Islet precursor cell (in vitro differentiated cells): ENCODE measurements around the gene MSMB.
A peak's percentile ranks its signal among the peaks of the same experiment; 100 is the strongest.
"Not testable (repeated sequence)": the region's sequence is repeated elsewhere in the genome, so short reads cannot be mapped to it uniquely, and the experiment has no call there.

ENCODE experiments used
- DNase-seq: peaks from one replicate; pipeline ENCODE4 v3.0.0-alpha.2; 2018

MSMB gene

DNA sequence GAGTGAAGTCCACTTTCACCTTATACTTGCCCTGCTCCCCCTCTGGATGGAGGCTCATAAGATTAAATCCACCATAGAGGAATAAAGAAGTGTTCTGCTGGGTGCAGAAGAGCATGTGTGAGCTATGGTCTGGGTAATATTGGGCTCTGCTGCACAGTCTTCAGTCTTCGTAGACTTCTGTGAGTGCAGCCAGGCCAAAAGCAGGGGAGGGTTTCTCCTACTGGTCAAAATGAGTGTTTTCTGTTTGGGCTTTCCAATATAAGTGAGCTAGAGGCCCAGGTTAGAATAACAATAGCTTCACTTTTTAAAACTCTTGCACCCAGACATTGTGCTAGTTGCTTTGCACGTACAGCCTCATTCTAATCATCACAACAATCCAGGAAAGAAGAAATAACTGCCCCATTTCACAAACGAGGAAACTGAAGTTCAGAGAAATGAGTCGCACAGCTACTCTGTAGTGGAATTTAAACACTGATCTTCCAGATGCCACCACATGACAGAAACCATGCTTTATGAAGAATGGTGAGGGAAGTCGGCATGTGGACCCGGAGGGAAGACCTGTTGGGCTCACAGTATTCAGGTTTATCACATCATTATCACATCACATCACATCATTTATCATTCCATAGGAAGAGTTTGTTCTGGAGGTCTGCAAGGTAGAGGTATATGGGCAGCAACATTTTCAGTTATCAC is 23.8 kb upstream of the MSMB start:
- DNase-seq, result peak; percentile 42

- peak; percentile 69 for DNase-seq
Measured at GRCh38 chr10:46068905-46069304, 22.8 kb upstream of the MSMB start.

DNA sequence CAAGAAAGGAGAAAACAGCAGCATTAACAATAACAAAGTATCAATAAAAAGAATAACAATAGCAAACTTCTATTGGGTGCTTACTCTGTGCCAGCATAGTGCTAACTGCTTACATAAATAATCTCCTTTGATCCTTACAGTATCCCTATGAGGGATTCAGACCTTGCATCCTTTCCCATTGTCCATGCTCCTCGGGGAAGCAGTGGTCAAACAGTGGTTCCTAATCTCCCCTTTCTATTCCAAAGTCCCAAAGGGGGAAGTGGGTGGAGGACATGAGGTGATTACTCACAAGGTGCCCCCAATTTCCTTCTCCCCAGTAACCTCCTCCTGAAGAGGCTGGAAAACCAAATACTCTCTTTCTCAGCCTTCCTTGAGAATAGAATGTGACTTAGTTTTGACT is 22.0 kb upstream of the MSMB start:
- no peak for DNase-seq

DNA sequence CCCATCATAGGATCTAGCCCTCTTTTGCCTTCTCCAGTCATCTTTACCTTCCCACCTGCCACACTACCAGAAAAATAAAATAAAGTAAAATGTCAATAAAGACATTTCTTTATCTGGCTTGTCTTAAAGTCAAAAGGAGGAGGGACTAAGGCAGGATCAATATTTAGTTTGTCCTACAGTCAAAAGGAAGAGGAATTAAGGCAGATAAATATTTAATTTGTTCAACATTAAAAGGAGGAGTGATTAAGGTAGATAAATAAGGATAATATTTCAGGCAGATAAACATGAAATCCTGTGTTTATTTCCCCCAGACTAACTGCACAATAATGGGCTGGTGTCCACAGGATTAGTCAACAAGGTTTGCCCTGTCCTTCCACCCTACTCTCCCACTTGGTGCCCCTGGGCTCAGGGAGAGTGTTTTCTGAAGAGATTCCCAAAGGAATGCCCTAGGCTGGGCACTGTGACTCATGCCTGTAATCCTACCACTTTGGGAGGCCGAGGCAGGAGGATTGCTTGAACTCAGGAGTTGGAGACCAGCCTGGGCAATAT is 18.3 kb upstream of the MSMB start:
- DNase-seq, result no peak

- DNase-seq, result no peak
Measured at GRCh38 chr10:46062723-46063428, 16.8 kb upstream of the MSMB start.

GRCh38 chr10:46060706-46061105 is 14.6 kb upstream of the MSMB start:
- no peak for DNase-seq

GRCh38 chr10:46057927-46058326 is 11.9 kb upstream of the MSMB start:
- not testable (repeated sequence) for DNase-seq

DNA sequence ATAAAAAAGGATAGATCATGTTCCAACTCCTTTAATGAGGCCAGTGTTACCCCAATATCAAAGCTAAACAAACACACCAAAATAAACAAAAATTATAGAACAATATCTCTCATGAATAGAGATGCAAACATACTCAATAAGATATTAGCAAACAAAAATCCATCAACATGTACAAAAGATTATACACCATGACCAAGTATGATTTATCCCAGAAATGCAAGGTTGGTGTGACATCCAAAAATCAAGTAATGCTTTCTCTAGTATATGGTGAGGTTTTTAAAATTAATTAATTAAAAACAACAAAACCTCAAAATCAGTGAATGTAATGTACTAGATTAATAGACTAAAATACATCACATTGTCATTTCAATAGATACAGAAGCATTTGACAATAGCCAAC is 11.0 kb upstream of the MSMB start:
- DNase-seq, result no peak

- no peak for DNase-seq
Measured at GRCh38 chr10:46055771-46056170, 9.7 kb upstream of the MSMB start.

- DNase-seq, result no peak
Measured at GRCh38 chr10:46053534-46054434, 7.7 kb upstream of the MSMB start.

DNA sequence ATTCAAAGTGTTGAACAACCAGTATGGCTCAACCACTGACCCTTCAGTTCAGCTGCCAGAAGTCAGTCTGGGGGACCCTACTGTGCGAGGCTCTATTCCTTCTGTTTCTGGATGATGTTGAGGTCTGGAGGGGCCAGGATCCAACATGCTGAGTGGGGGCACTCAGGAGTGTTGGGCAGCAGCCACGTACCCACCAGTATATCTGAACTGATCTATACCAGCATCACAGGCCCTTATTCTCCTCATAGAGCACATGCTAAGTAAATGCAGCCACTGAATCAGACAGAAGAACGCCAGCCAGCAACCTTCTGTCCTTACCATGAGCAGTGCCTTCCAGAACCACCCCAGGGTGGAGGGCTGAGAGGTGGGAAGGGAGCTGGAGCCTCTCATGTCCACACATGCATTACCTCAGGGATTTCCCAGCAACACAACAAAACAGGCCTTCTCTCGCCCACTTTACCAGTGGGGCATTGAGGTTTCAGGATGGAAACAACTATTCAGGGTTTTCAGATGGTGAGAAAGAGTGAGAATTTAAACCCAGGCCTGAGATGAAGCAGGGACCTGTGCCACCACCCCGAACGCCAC is 6.8 kb upstream of the MSMB start:
- DNase-seq, result no peak

DNA sequence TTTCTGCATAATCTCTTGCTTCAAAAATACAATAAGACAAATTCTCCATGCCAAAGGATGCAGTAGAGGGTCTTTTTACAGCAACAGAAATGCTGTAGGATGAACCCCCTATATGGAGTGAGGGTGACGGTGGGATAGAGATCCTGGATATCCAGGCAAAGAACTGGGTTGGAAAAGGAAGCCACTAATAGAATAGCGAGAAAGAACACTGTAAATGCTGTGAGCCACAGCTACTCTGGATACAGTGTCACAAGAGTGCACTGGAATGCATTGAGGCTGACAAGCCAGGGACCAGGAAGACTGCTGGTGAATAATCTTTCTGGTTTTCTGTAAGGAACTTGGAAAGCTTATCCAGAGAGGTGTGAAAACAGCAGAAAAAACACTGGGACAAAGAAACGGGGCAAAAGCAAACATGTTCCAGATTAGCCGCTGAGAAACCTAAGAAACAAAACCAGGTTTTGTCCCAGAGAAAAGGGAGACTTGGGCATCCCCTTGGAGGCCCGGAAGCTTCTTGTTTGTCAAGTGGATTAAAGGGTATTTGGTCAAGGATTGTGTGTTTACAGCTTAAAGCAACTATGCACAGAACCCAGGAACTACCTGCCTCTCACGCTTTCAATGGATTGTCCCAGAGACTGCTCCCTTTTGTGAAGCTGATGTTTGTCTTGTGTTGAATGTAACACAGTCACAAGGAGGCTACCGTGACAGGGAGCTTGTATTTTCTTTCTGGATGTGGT is 6.2 kb upstream of the MSMB start:
- peak; percentile 59 for DNase-seq

DNA sequence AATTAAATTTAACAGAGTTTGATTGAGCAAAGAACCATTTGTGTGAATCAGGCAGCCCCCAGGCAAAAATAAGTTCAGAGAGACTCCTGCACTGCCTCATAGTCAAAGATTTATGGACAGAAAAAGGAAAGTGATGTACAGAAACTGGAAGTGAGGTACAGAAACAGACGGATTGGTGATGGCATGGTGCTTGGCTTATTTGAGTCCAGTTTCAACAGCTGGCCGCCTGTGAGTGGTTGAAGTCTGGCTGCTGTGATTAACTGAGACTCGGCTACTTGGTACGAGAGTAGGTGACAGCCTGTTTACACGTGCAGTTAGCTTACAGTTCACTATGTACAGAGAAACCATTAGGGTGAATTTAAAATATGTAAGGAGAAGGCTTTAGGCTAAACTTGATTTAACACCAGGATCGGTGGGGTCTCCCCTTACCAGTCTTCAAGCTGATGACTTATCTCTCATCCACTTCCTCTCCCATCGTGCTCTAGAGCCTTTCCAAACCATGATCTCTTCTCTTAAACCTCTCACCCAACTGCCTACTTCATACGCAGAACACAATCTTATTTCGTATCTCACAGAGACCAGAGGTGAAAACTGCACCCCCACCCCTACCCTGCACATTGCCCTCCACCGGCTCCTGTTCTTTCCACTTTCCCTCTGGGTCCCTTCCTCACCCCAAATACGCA is 5.0 kb upstream of the MSMB start:
- DNase-seq, result no peak

DNA sequence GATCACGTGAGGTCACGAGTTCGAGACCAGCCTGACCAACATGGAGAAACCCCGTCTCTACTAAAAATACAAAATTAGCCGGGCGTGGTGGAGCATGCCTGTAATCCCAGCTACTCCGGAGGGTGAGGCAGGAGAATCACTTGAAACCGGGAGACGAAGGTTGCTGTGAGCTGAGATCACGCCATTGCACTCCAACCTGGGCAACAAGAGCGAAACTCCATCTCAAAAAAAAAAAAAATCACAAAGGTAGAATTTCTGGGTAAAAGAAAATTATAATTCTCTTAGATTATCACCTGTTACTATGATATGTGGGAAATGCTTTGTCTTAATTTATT is 3.4 kb upstream of the MSMB start:
- not testable (repeated sequence) for DNase-seq

DNA sequence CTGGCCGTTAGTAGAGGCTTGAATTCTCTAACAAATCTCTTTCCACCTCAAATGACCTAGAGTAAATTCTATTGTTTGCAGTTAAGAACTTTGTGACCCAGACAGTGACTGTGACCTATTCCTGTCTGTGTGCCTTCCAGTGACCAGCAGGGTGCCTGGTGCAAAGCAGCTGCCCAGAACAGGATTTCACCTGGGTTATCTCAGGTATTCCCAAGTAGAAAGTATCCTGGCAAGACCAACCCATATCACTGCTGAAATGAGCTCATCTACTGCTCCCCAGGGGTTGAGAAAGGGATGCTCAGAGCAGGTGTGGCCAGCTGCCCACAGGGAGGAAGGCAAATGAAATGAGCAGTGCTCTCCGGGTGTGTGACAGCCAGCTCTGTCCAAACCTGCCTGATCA is 2.1 kb upstream of the MSMB start:
- no peak for DNase-seq

DNA sequence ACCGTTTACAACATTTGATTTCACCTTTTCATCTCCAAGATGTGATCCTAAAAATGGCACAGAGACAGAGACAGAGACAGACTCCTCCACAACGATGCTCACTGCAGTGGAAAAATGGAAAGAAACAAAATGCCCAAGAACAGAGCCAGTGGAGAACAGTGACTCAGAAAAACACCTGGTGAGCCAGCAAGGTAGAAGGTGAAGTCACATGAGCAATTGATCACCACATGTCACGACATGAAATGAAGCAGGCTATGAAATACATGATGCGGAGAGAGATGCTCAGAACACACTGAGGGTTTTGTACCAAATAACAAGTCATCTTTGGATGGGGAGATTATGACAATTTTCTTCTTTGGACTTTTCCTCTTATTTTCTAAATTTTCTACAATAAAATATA is 3.5 kb downstream of the MSMB start:
- no peak for DNase-seq

GRCh38 chr10:46040004-46040403 is 6.1 kb downstream of the MSMB start:
- DNase-seq, result no peak

- DNase-seq, result no peak
Measured at GRCh38 chr10:46037107-46037825, 8.8 kb downstream of the MSMB start.

DNA sequence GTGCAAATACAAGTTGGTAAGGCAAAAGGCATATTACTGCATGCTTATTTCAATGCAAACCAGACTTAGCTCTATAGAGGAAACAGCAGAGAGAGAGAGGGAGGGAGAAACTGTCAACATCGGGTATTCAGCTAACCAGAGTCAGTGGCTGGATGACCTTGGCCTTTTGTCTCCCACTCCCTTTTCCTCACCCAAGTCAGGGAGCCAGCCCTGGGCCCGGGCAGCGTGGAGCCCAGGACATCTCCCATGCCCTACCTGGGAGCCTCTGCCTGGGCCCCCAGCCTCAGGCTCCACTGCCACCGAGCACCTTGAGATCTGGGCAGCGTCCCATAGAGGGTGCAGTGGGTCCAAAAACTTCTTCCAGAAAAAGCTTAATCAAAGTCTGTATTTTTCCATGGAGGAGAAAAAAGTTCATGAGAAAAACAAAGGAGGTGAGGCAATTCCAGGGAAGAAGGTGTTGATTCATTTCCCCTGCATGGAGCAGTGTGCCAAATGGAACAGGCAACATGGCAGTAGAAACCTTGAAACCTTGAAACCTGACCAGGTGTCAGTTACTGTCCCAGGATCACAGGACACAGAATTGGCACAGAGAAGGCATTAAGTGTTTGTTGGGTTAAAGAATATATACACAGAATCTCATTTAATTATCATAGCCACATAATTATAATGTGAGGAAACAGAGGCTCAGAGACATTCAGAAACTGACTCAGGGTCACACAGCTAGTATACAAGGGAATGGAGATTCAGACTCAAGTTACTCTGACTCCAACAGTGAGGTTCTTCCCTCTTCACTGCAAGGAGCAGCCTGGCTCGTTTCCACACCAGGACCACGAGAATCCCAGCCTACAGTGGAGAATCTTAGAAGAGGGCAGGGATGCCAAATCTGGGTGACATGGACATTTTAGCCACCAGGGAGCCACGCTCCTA is 9.9 kb downstream of the MSMB start:
- peak; percentile 43 for DNase-seq

DNA sequence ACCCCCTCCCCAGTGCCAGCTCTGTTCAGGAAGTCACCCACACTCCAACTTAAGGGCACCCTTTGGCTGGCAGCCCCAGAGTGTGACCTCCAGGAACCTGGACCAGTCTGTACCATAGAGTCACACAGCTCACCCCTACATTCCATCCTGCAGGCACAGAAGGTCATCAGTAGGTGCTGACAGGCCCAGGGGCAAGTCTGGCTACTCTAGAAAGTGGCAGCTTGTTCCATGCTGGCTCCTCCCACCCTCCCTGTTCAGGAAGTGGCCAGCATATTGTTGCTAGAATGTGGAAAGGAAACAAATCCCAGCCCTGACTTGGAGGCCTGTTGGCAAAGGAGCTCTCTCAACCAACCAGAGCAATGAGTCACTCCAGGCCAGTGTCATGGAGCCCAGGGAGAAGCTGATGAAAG is 12.5 kb downstream of the MSMB start:
- peak; percentile 93 for DNase-seq
